ENCODE data around the gene SPINK9.

SPINK9 gene

DNA sequence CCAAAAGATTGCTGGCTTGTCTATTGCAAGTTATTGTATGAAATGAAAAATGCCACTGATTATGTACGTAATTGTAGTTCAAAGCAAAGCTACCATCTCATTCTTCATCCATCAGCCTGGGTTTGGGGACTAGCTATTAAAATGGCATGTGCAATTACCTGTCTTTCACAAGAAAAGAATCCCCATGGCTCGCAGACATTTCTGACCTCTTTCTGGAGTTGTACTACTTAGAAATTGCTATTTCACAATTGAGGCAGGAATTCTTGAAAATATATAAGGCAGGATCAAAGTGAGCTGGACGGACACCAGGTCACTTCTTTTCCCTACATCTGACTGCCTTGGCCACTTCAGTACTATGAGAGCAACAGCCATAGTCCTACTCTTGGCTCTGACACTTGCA lies at the start of gene SPINK9:
TSS of gene SPINK9 (plus strand) at position 301 of the 400 bp plus-strand sequence. CDS start at position 356, 55 bp downstream.
- DNase-seq = no peak

DNA sequence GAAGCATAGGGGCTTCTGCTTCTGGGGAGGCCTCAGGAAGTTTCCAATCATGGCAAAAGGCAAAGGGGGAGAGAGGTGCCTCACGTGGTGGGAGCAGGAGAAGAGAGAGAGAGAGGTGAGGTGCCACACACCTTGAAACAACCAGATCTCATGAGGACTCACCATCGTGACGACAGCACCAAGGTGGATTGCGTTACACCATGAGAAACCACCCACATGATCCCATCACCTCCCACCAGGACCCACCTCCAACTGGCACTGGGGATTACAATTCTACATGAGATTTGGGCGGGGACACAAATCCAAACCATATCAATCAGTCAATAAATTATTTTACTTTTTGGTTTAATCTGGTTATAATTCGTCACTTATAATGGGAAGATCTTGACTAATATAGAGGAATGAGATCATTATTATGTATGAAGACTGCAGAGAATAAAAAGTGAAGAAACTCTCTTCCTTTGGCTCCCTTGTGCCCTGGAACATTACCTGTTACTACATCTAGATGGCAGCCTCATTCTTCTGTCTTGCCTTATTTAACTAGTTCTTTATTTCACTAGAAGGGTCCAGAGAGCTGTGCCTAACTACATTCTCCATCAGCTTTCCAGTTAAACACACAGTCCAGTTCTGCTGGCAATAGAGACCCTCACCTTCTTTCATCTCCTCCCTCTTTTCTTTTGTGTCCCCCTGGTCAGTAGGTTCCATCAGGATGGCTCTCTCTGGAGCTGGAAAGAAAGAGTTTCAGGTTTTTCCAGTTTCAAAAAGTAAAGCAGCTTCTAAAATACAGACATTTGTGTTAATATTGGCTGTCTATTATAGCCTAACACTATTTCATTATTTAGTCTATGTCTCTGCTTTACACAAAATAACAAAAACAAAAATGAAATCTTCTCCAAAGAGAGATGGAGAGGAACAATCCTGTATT lies 44.8 kb upstream of the SPINK9 start:
- DNase-seq = no peak

GRCh38 chr5:148297731-148298130 lies 37.6 kb upstream of the SPINK9 start:
- DNase-seq = no peak

DNA sequence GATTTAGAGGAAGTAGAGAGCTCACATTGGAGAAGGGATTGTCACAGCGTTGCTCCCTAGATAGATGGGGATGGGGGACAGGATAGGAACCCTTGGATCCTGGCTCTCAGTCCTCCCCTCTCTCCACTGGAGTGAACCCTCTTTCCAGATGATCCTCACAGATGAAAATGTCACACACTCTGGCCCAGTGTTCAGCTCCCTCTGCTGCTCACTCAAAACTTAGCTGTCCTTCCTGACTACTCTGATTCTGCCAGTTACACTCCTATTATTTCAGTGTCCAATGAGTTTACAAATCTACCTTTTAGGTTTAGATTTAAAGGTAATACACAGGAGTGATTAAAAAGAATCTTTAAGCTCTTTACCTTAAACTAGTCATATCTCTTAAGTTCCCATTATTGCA lies 28.9 kb upstream of the SPINK9 start:
- DNase-seq = no peak

GRCh38 chr5:148309019-148309418 lies 26.3 kb upstream of the SPINK9 start:
- DNase-seq = no peak

GRCh38 chr5:148309746-148310145 lies 25.6 kb upstream of the SPINK9 start:
- no peak for DNase-seq

GRCh38 chr5:148311484-148311883 lies 23.9 kb upstream of the SPINK9 start:
- no peak for DNase-seq

GRCh38 chr5:148312153-148312552 lies 23.2 kb upstream of the SPINK9 start, which contains the start of gene SPINK7:
SPINK7 (plus strand) TSS chr5:148312423; CDS start chr5:148312484, 61 bp downstream.
- no peak for DNase-seq

DNA sequence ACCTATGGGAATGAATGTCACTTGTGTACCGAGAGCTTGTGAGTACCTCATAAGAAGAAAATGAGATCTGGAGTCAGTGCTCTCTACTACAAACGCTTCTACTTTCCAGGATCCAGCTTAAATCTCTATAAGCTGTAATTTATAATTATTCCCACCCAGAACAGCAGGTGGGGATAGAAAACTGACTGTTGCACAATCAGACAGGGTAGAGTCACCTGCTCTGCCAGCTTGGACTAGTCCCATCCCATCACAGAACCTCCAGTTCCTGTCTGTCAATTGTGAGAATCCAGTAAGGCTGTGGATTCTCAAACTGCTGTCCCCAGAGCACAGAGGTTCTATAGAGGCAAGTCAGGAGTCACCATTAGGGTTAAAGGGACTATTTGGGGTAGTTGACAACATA lies 21.2 kb upstream of the SPINK9 start:
- DNase-seq = no peak

DNA sequence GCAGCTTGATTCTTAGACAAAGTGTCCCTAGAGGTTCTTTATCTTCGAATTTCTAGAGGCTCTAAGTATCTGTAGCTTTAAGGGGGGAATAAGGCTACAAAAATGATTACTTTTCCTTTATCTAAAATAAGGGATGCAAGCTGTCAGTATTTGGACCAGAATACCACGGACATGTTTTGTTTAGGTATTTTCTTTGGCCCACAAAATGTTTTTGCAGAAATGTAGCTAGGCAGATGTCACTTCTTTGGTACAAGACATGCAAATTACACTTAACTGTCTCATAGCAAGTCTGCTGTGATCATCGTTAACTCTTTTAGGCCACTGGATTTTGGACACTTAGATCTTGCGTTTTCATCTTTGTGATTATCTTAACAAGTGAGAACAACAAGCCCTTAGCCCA lies 20.6 kb upstream of the SPINK9 start:
- DNase-seq = no peak

GRCh38 chr5:148320011-148320963 lies 15.1 kb upstream of the SPINK9 start:
- DNase-seq = peak in 1 of 2 donors; percentile 13

GRCh38 chr5:148333262-148333849 lies 2.0 kb upstream of the SPINK9 start:
- DNase-seq = no peak

GRCh38 chr5:148336704-148337435 lies 1.5 kb downstream of the SPINK9 start:
- no peak for DNase-seq

DNA sequence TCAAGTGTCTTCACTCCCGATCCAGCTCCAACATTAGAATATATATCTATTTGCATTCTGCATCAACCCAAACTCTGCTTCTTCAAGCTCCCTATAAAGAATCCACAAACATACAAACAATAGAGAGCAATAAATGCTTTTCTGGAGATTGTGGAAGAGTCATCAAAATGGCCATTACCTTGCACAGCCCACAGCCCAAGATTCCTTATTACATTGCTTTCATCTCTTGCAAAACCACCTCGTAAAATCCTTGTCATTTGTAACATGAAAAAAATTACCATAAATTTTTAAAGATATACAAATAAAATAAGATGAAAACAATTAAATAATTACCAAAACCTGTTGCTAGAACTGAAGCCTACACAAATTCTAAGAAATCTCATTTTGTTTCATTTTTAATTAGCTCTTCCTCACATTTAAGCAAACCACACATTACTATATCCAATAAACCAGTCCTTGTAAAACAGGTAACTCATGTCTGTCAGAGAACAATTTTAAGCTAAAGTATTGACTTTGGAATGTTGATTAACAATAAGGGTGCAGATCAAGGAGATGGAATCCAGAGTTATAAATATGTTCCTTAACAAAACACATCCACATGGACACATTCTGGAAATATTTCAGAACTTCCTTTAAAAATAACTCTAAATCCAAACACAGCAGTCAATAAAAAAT lies 7.1 kb downstream of the SPINK9 start:
- DNase-seq = no peak

DNA sequence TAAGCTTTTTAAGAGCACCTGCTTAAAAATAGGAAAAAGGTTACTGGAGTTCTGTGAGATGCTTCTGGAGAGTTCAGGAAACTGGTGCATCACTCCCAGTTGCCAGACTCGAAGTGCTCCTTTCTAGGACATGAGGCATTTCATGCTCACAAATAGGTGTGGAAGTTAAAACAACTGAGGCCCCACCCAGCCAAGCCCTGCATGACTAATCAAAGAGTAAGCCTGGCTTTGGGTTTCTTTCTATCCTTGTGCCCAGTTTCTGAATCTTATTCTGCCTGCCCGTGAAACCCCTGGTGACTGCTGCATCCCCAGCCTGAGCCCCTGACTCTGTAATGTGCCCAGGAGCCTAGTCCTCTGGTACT lies 7.7 kb downstream of the SPINK9 start:
- DNase-seq = no peak

GRCh38 chr5:148343603-148344487 lies 8.5 kb downstream of the SPINK9 start:
- no peak for DNase-seq

GRCh38 chr5:148347706-148348105 lies 12.3 kb downstream of the SPINK9 start:
- no peak for DNase-seq

GRCh38 chr5:148352696-148353095 lies 17.3 kb downstream of the SPINK9 start:
- no peak for DNase-seq

- no peak for DNase-seq
These were observed 18.3 kb downstream of the SPINK9 start for GRCh38 chr5:148353634-148354033.

- DNase-seq = no peak
These were observed 29.0 kb downstream of the SPINK9 start for GRCh38 chr5:148364343-148364742.

- no peak for DNase-seq
These were observed 32.9 kb downstream of the SPINK9 start for GRCh38 chr5:148368299-148368698.

Measured in CD4-positive, alpha-beta T cell treated with Interferon alpha-2 for 1 hour (primary cell).